Endothelial cell of umbilical vein (primary cell): ENCODE results near the gene RBM8A. TPM values are rescaled to one million over a fixed set of nuclear protein-coding genes. Genes with fewer than 3 reads are reported as not detected.

ENCODE experiments used
- BruUV-seq: library from RNA; stranded (reverse); fragments of 400-500 nt; replicated peaks from 2 replicates; lab custom pipeline; 2021; lab: Mats Ljungman, UMichigan
- CTCF ChIA-PET: fragments of 300-600, 350-600 bp; sonication (Branson Sonifier 250); formaldehyde crosslinking; loops from one replicate; lab custom pipeline; 2021; ENCODE audit warnings: antibody characterized with exemption, inconsistent platforms; lab: Charles Lee
- POLR2A ChIA-PET: fragments of 300-600, 350-600 bp; sonication (Branson Sonifier 250); formaldehyde crosslinking; loops from one replicate; lab custom pipeline; 2021; ENCODE audit warnings: antibody characterized with exemption, inconsistent platforms; lab: Charles Lee
- DNase-seq: peaks from one replicate; pipeline ENCODE4 v3.0.0-alpha.2; 2011; ENCODE audit warnings: low read depth, low spot score
- FAIRE-seq: peaks from 2 replicates; lab custom pipeline; 2011; peaks lifted over from hg19 to GRCh38; lab: Jason Lieb, UNC
- H2AFZ ChIP-seq: 2 replicates; pipeline ENCODE4 v1.6.0; 2012; ENCODE audit warnings: low read depth, low read length, control low read depth, inconsistent platforms
- H3K27ac ChIP-seq: 2 replicates; pipeline ENCODE4 v1.5.1; 2011; ENCODE audit warnings: low read depth, mild to moderate bottlenecking, control low read depth, low read length, moderate library complexity; ENCODE audit not compliant: insufficient read depth
- H3K27me3 ChIP-seq, 2 experiments: 2 replicates each; pipeline versions ENCODE4 v1.6.0 to v1.6.1; 2011; ENCODE audit warnings: low read length in 2 of 2, mixed read lengths in 1 of 2; ENCODE audit not compliant: control insufficient read depth in 2 of 2, insufficient read depth in 2 of 2
- H3K36me3 ChIP-seq, 2 experiments: 2 replicates in 1 of 2; 3 replicates in 1 of 2; pipeline ENCODE4 v1.5.1; 2011; ENCODE audit warnings: low read length in 2 of 2, mild to moderate bottlenecking in 1 of 2, moderate library complexity in 1 of 2; ENCODE audit not compliant: control insufficient read depth in 2 of 2, insufficient read depth in 2 of 2; ENCODE audit errors: extremely low read depth in 1 of 2
- H3K4me1 ChIP-seq: 3 replicates; pipeline ENCODE4 v1.5.1; 2011; ENCODE audit warnings: mild to moderate bottlenecking, low read length; ENCODE audit not compliant: control insufficient read depth, insufficient read depth; ENCODE audit errors: extremely low read depth
- H3K4me2 ChIP-seq: 2 replicates; pipeline ENCODE4 v1.6.1; 2011; ENCODE audit warnings: low read length, control low read depth, mixed read lengths; ENCODE audit not compliant: insufficient read depth
- H3K4me3 ChIP-seq, 3 experiments: fragments of 200-600 bp in 1 of 3; sonication (generic), shearing (Covaris generic) in 1 of 3; replicated peaks in 1 of 3; 2 replicates each; pipeline ENCODE4 v1.5.1; 2011 to 2016; ENCODE audit warnings: control low read depth in 3 of 3, low read length in 3 of 3, mild to moderate bottlenecking in 2 of 3, inconsistent platforms in 1 of 3, low read depth in 1 of 3, moderate library complexity in 1 of 3; ENCODE audit not compliant: insufficient read depth in 1 of 3
- H3K79me2 ChIP-seq: 2 replicates; pipeline ENCODE4 v1.6.0; 2012; ENCODE audit warnings: low read length, inconsistent platforms; ENCODE audit not compliant: control insufficient read depth, insufficient read depth
- H3K9ac ChIP-seq: replicated peaks from 2 replicates; pipeline ENCODE3; 2011; ENCODE audit warnings: low read length, control low read depth; ENCODE audit not compliant: insufficient read depth; ENCODE audit errors: extremely low read depth
- H3K9me1 ChIP-seq: replicated peaks from 3 replicates; pipeline ENCODE4 v1.6.0; 2011; ENCODE audit warnings: mild to moderate bottlenecking, low read length; ENCODE audit not compliant: control insufficient read depth, insufficient read depth; ENCODE audit errors: extremely low read depth
- H3K9me3 ChIP-seq: replicated peaks from 2 replicates; pipeline ENCODE4 v1.5.1; 2012; ENCODE audit warnings: low read length, inconsistent platforms; ENCODE audit not compliant: control insufficient read depth, insufficient read depth
- H4K20me1 ChIP-seq: replicated peaks from 2 replicates; pipeline ENCODE3; 2011; ENCODE audit warnings: mild to moderate bottlenecking, low read length; ENCODE audit not compliant: control insufficient read depth, insufficient read depth; ENCODE audit errors: extremely low read depth
- EZH2 ChIP-seq: IDR thresholded peaks from 2 replicates; pipeline ENCODE4 v1.6.1; 2012; ENCODE audit warnings: borderline replicate concordance, low read depth, mild to moderate bottlenecking, moderate library complexity, low read length, inconsistent platforms; ENCODE audit not compliant: severe bottlenecking
- FOS ChIP-seq: IDR thresholded peaks from 2 replicates; pipeline ENCODE4 v1.6.1; 2011; ENCODE audit warnings: mild to moderate bottlenecking, low read length, moderate library complexity, borderline replicate concordance; ENCODE audit not compliant: insufficient read depth
- GATA2 ChIP-seq: IDR thresholded peaks from 2 replicates; pipeline ENCODE4 v1.7.0; 2011; ENCODE audit warnings: low read depth, mild to moderate bottlenecking, moderate library complexity, mixed read lengths, low read length; ENCODE audit not compliant: insufficient read length, insufficient read depth
- JUN ChIP-seq: IDR thresholded peaks from 2 replicates; pipeline ENCODE4 v1.6.1; 2011; ENCODE audit warnings: borderline replicate concordance, low read depth; ENCODE audit not compliant: insufficient read length, insufficient read depth
- MYC ChIP-seq: IDR thresholded peaks from one replicate; pipeline ENCODE4 v1.6.1; 2011; ENCODE audit warnings: mild to moderate bottlenecking, low read depth, low read length
- POLR2A ChIP-seq: IDR thresholded peaks from 2 replicates; pipeline ENCODE4 v1.6.1; 2012; ENCODE audit warnings: low read depth, mild to moderate bottlenecking, control low read depth, low read length
- POLR2AphosphoS5 ChIP-seq: IDR thresholded peaks from 2 replicates; pipeline ENCODE4 v1.6.1; 2012; ENCODE audit warnings: low read depth, mild to moderate bottlenecking, control low read depth, low read length, moderate library complexity; ENCODE audit not compliant: insufficient read depth
- dilution Hi-C: fragments of 300-500 bp; cut with MboI; formaldehyde crosslinking; loops from one replicate; pipeline ENCODE4 v1.15.0; 2019; ENCODE audit warnings: low sequenced_read_pairs; ENCODE audit not compliant: extremely low pct_ligation_motif_present
- intact Hi-C: fragments of 100-400 bp; cut with micrococcal nuclease; formaldehyde crosslinking; loops from one replicate; pipeline ENCODE4 v1.10.0; 2022
- polyA plus RNA-seq, 4 experiments: library from polyadenylated mRNA; depleted of rRNA in 3 of 4; stranded (reverse) in 3 of 4; unstranded in 1 of 4; fragments of >200 nt; gene quantifications; 2 replicates each; pipeline versions ENCODE4 v1.2.1 to v1.2.3, GENCODE V29; 2011 to 2012; ENCODE audit warnings: missing spikeins in 1 of 4
- total RNA-seq: library from RNA; stranded (reverse); gene quantifications from 2 replicates; pipeline ENCODE4 v1.2.3, GENCODE V29; 2021
- TF ChIP-seq, protein P1 (sequence below): IDR thresholded peaks from 2 replicates; pipeline ENCODE4 v1.6.1; 2011; ENCODE audit not compliant: insufficient read depth, insufficient read length
- TF ChIP-seq, protein P2 (sequence below), 2 donors: IDR thresholded peaks; 1 replicate in 1 of 2; 2 replicates in 1 of 2; pipeline ENCODE4 v1.5.1; 2011; ENCODE audit warnings: low read length in 2 of 2, mild to moderate bottlenecking in 2 of 2, moderate library complexity in 2 of 2, control low read depth in 1 of 2, inconsistent platforms in 1 of 2, low read depth in 1 of 2; ENCODE audit not compliant: insufficient read depth in 1 of 2; ENCODE audit errors: extremely low read depth in 1 of 2

The RBM8A gene
- total and polyA plus RNA-seq, 2 donors (not counting 3 experiments of a cell fraction or from before 2014, with no cell fraction given): 192 to 194 TPM

DNA sequence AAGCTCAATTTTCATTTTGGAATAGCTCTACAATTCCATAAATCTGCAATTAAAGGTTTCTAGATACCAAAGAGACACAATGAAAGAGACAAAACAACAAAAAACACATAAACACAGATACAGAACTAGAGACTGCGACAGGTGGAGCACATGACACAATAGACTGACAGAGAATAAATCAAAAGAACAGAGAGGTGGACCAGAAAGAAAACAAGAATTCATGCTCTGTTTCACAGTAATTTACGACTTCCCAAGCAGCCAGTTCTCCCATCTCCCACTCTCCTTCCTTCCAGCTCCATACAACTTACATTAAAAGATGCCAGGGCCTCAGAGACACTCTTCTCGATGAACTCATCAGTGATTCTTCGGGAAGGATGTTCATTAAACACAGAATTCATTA lies 15.1 kb upstream of the RBM8A start:
- FAIRE-seq (no peak), DNase-seq (no peak)
- Histone ChIP-seq H3K27me3 (no peaks in the 10 kb centered on the region), H3K79me2 (peaks cover 9% of the 10 kb centered on the region), H3K9me1 (no peaks in the 10 kb centered on the region), H3K9me3 (no peaks in the 10 kb centered on the region), H3K4me3 (no peak overlapping the region), H3K27ac (no peak overlapping the region), H4K20me1 (no peaks in the 10 kb centered on the region), H2AFZ (no peak overlapping the region), H3K9ac (no peak overlapping the region), H3K36me3 (peaks cover 0 to 4% of the 10 kb centered on the region in 2 experiments), H3K4me2 (no peak overlapping the region), H3K4me1 (no peaks in the 10 kb centered on the region)
- POLR2A ChIA-PET: no interaction called here
- CTCF ChIA-PET: interaction anchor here (1.0 kb wide), 2 partner anchors 15 to 35 kb away, joined by 3 to 4 read pairs; partner anchors contain the start of gene RBM8A
- dilution Hi-C loops (no loop called here), intact Hi-C loops (no loop called here)
- BruUV-seq: no TSS peak
- TF ChIP-seq, protein P1, sequence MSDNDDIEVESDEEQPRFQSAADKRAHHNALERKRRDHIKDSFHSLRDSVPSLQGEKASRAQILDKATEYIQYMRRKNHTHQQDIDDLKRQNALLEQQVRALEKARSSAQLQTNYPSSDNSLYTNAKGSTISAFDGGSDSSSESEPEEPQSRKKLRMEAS: no peak
- no peak for TF ChIP-seq MYC
- TF ChIP-seq, protein P2, sequence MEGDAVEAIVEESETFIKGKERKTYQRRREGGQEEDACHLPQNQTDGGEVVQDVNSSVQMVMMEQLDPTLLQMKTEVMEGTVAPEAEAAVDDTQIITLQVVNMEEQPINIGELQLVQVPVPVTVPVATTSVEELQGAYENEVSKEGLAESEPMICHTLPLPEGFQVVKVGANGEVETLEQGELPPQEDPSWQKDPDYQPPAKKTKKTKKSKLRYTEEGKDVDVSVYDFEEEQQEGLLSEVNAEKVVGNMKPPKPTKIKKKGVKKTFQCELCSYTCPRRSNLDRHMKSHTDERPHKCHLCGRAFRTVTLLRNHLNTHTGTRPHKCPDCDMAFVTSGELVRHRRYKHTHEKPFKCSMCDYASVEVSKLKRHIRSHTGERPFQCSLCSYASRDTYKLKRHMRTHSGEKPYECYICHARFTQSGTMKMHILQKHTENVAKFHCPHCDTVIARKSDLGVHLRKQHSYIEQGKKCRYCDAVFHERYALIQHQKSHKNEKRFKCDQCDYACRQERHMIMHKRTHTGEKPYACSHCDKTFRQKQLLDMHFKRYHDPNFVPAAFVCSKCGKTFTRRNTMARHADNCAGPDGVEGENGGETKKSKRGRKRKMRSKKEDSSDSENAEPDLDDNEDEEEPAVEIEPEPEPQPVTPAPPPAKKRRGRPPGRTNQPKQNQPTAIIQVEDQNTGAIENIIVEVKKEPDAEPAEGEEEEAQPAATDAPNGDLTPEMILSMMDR (IDR thresholded peaks at IDR 0.05; ENCODE audit: extremely low read depth in 1 of 2, insufficient read depth in 1 of 2, low read depth in 1 of 2, low read length in 2 of 2): no peak
- TF ChIP-seq POLR2A: no peak
- no peak for TF ChIP-seq JUN
- no peak for TF ChIP-seq EZH2
- no peak for TF ChIP-seq POLR2AphosphoS5
- TF ChIP-seq FOS: no peak
- no peak for TF ChIP-seq GATA2
